GM19238 (cell line): ENCODE data around the gene VRK3.

Experiments
- DNase-seq: peaks from one replicate; pipeline ENCODE4 v3.0.0; 2011; ENCODE audit warnings: low spot score; ENCODE audit not compliant: insufficient read length

VRK3 gene

DNA sequence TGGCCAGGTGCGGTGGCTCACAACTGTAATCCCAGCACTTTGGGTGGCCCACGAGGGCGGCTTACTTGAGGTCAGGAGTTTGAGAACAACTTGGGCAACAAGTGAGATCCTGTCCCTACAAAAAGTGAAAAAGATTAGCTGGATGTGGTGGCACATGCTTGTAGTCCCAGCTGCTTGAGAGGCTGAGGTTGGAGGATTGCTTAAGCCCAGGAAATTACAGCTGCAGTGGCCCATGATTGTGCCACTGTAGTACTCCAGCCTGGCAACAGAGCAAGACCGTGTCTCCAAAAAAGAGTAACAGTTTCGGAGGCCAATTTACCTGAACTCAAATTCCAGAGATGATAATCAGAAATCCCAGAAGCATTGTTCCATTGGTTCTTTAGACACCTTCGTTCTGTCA is 5.1 kb upstream of the VRK3 start:
- no peak for DNase-seq

DNA sequence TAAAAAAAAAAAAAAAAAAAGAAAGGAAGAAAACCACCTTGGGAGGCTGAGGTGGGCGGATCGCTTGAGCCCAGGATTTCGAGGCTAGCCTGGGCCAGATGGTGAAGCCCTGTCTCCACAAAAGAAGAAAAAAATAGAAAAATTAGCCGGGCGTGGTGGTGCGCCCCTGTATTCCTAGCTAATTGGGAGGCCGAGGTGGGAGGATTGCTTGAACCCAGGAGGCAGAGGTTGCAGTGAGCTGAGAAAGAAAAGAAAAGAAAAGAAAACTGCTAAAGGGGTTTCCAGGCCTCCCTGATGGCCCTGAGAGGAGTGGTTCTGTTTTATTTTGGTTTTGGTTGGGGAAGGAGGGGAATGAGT is 1.4 kb upstream of the VRK3 start:
- no peak for DNase-seq

DNA sequence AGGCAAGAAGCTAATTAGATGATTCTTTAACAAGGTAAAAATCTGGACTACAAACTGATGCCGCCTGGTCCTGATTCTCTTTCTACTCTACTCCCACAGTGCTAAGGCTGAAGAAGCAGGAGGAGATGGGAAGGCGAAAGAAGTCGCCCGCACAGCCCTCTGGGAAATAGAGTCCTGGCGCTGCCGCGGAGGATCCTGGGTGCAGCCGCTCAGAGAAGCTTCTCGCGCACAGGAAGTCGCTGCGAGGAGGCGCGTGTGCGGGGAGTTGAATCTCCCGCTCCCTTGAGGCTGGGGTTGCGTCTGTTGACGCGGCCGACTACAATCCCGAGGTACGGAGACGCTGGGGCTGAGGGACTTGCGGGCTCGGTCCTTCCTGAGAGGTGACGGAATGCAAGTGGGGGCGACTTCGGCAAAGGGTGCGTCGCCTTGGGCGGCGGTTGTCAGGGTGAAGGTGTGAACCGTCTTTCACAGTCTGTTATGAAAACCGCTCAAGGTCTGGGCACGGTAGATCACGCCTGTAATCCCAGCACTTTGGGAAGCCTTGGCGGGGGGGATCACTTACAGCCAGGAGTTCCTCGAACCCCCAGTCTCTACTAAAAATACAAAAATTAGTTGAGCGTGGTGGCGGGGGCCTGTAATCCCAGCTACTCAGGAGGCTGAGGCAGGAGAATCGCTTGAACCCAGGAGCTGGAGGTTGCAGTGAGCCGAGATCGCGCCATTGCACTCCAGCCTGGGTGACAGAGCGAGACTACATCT is 800 bp upstream of the VRK3 start, which contains the start of gene ZNF473:
Gene ZNF473 (plus strand): TSS at position 212 of the 756 bp plus-strand sequence. CDS start 5,078 bp downstream, outside the sequence.
- peak; percentile 81 for DNase-seq

DNA sequence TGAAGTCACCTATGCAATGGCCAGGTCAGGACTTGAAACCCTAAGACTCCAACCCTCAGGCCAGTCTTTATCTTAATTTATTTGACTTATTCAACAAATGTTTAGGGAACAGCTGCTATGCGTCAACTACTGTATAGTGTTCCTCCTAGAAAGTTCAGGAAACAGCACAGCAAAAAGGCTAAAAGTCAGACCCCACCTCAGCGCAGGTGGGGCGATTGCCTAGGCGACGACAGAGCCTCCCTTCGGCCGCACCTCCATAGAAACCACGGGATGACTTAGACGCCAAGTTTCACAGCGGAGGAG is 502 bp downstream of the VRK3 start:
- DNase-seq, result no peak

DNA sequence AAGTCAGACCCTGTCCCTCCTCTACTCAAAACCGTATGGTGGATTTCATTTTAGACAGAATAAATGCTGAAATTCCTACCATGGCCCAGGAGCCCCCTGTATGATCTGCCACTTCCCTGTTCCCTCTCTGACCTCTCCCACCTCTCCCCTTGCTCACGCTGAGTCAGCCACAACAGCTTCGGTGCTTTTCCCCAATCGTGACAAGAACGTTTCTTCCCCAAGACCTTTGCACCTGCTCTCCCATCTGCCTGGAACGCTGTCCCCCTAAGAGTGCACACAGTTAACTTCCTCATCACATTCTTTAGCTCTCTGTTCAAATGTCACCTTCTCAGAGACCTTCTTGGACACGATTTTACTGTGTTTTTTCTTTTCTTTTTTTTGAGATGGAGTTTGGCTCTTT is 2.3 kb downstream of the VRK3 start:
- DNase-seq, result no peak

DNA sequence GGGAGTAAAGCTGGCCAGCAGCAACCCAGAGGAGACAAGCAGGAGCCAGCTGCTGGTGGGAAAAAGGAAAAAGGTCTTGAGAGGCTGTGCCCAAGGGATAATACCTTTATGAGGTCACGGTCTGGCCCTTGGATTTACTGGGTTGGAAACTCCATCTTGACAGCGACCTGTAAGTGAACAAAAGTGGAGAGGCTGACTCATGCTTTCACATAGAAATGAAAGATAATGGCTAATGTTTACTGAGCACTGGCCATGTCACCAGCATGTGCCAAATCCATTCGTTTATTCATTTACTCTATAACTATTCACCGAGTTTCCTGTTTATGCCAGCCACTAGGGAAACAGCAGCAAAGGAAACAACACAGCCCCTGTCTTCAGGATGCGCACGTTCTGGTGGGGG is 4.7 kb downstream of the VRK3 start:
- no peak for DNase-seq

DNA sequence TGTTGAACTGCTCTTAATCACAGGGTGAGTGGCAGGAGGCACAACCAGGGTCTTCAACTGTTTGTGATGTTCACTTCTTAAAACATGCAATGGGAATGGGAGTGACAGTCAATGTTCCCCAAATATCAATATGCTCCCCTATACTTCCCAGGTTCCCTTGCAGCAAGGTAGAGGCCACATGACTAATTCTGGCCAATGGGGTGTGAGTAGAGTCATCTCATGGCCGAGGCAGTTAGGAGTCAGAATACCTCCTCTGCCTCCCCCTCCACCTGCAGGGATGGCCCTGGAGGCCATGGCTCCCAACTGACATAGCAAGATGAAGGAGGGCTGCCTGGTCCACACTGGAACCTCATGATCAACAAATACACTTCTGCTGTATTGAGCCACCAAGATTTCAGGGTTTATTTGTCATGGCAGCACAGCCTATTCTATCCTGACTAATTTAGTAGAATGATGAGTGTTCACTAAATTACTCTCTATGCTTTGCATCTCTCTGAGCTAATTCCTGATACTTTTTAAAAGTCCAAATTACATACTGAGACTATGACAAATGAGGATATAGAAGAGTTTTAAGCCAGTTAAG is 8.9 kb downstream of the VRK3 start:
- DNase-seq, result no peak

DNA sequence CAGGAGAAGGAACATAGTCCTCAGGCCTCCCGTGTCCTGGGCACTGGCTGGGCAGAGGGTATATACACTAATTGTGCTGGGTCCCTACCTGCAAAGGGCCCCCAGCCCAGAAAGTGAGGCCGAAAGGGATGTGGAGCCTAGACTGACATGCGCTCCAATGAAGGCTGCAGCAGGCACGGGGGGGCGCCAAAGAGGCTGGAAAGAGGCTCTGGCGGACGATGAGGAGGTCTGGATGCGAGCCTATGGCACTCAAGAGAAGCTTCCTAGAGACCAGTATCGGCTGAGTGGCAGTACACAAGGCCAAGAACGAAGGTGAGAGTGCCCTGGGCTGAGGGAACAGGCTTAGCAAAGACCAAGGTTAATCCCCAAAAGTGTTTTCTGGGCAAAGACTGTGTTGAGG is 16.6 kb downstream of the VRK3 start:
- DNase-seq, result no peak

DNA sequence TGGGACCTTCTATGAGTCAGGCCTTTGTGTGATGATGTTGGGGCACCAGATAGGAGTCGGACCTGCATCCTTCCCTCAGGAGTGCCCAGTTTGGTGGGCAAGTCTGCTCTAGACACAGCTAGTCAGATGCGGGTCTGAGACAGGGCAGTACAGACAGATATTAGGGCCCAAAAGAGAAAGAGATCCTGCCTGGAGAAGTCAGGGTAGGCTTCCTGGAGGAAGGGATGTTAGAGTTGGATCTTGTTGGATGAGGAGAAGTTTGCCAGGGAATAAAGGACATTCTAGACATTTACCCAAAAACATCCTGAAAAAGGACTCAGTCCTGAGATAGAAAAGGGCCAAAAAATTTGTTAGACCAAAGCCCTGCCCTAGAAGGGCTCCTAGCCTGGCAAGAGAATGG is 17.2 kb downstream of the VRK3 start:
- DNase-seq, result no peak

DNA sequence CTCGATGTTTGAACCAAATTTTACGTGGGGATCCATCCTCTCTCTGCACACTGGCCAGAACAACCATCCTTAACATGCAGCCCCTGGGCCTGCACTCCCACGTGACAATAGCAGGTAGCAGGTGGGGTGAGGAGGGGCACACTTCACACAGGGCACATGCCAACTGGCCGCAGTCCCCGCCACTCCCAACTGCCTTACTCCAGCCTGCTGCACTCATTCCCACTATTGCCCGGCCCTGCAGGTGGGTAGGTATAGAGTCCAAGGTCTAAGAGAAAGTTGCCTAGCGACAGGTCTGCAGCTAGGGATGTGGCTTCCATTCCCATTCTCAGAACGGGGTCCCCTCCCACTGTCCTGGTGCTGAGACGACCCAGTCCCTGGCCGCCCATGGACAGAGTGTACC is 18.0 kb downstream of the VRK3 start:
- no peak for DNase-seq

DNA sequence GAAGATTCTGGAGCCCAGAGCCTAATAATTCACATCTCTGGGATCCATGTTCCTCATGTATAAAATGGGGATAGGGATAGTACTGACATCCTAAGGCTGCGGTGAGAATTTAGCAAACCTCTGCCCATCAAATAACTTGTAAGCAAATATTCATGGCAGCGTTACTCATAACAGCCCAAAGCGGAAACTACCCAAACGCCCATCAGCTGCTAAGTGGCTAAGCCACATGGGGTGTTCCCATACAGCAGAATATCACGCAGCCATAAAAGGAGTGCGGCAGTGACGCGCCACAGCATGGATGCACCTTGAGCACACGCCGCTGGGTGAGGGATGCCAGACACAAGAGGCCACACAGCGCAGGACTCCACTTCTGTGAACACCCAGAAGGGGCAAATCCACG is 19.7 kb downstream of the VRK3 start:
- no peak for DNase-seq

DNA sequence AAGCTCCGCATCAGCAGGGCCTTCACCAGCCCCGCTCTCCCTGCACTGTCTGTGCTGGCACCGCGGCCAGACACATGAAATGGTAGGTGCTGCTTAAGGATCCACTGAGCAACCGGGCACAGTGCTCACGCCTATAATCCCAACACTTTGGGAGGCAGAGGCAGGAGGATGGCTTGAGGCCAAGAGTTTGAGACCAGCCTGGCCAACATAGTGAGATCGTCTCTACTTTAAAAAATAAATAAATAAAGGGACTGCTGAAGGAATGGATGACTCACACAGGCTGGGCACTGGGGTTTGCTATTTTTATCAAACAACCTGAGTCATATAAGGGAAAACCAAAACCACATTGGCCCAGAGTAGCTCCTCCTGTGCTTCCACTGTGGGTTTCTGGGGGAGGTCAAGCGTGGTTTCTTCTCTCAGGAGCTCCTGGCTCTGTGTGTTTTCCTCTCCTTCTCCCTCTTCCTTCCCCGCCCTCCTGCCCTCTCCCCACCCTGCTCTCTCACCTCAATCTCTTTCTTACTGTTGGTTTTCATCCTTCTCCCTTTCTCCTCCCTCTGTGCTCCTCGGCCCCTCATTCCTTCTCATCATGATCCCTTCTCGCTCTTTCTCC is 21.3 kb downstream of the VRK3 start:
- peak; percentile 33 for DNase-seq

DNA sequence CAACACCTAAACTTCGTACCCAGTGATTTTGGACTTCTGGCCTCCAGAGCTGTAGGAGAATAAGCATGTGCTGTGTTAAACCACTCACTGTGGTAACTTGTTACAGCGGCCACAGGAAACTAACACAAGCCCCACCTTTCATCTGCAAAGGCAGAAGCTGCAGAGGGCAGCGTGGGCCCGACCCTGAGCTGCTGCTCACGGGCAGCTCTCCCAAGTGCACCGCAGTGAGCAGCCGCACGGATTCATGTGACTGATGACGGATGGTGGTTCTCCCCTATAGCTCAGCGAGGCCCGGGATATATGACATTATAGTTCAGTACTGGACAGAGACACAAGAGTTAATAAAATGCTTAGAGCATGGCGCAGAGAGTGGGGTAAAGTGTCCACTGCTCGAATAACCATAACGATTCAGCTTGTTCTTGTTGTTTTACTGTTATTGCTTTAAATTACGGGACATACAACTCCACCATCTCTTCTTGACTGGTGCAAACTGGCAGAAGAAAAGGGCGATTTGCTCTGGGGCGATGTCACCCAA is 21.9 kb downstream of the VRK3 start:
- no peak for DNase-seq

DNA sequence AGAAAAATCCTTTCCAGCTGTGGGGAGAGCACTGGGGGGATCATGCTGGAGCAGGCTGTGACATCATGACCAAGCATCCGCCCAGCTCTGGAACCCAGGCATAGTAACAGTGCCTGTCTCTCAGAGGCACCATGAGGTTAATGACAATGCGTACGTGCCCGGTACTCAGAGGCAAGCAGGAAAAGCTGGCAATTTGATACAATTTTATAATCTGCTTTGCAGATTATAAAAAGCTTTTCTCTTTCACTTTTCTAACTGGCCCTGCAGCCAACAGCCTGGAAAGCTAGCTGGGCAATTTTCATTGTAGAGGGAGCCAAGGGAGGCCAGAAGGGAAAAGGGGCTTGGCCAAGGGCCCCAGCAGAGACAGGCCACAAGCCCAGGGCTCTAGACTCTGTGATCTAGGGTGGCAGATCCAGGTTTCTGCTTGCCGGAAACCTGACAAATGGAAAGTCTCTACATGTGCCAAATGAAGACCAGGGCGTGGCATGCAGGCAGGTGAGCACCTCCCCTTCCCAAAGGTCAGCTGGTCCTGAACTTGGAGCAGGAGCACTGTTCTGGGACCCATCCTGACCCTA is 22.7 kb downstream of the VRK3 start:
- no peak for DNase-seq

DNA sequence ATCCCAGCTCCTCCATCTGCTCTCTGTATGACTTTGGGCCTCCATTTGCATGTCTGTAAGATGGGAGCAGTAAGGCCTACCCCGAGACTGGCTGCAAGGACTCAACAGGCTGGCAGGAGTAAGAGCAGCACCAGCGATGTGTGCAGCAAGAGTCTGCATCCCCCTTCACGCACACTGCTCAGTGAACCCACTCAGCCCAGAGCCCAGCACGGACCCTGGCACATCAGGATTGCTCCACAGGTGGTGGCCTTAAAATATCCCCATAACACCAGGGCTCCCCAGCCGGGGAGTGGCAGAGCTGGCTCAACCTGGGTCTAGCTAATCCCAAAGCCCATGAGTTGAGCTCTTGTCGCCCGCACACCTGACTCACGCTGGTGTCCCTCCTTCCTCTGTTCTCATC is 23.4 kb downstream of the VRK3 start:
- no peak for DNase-seq

DNA sequence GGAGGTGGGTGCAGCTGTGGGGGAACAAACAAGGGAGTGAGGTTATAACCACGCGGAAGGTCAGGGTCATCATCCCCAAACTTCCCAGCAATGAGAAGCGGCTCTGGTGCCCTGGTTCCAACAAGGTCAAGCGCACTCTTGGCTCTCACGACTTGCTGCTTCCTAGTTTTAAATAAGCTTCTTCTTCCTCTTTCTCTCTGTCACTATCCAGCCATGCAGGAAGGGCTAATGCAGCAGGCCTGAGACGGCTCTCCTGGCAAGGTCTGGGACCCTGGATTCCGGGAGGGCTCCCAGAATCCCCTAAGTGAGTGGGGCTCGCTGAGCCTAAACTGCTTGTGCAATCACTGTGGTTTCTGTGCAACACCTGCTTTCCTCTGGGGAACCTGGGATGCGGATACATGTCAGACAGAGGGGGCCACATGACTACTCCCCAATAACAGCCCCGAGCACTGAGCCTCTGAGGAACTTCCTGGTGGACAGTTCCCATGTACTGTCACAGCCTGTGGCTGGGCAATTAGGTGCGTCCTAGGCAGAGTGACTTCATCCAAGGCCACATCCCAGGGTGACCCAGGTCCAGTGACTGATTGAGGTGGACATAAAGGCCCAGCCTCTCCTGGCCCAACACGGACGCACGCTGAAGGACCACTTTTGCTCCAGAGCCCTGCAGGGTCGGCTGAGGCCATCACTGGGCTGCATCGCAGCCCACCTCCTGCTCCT is 24.2 kb downstream of the VRK3 start:
- no peak for DNase-seq

DNA sequence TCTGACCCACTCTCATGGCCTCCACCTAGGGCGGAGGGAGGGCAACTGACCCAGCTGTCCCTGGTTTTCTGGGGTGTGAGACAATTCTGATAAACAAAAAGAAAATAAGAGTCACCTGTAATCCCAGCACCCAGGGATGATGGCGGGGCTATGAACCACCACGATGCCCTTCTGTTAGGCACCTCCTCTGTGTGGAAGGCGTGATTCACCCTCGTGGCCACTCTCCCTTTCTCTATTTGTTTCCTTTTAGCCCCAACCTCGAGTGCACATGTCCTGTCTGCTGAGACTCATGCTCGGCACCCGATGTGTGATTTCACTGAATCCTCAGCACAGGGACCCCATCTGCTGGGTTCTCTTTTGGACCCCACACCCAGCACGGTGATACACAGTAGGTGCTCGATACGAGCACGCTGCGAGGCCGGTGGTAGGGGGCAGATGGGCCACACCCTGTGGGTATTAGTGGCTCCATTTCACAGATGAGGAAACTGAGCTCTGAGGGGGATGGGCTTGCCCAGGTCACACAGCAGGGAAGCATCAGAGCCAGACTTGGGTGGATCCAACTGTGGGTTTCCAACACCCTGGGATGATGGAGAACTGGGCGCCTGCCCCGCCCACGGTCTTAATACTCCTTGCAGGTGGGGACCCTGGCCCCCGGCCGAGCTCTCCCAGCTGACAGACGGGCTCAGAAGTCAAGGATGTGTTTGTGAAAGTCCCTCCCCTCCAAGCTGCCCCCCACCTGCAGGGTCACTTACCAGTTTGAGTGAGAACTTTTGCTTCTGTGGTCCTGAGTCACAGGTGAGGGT is 24.9 kb downstream of the VRK3 start:
- no peak for DNase-seq

DNA sequence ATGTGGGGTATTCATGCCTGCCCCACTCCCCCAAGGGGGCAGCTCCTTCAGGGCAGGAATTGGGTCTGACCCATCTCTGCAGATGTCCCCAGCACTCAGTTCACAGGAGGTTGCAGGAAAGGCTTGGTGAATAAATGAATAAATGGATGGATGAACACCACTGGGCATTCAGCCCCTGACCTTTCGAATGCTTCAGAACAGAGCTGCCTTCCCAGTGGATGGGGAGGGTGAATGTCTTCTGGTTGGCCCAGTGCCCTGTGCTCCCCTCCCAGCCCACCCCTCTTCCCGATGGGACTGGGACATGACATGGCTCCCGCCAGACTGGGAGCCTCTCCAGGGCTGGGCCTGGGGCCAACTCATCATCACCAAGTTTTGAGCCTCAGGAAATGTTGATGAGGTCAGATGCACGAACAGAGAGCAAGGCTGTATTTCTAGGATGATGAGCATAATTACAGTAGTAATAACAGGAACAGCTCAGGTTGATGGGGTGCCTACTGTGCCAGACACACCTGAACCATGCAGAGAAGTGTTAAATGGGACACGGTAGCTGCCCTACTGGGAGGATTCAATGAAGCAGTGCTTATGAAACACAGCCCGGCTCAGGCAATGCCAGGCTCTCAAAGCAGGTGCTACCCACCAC is 25.7 kb downstream of the VRK3 start:
- no peak for DNase-seq

DNA sequence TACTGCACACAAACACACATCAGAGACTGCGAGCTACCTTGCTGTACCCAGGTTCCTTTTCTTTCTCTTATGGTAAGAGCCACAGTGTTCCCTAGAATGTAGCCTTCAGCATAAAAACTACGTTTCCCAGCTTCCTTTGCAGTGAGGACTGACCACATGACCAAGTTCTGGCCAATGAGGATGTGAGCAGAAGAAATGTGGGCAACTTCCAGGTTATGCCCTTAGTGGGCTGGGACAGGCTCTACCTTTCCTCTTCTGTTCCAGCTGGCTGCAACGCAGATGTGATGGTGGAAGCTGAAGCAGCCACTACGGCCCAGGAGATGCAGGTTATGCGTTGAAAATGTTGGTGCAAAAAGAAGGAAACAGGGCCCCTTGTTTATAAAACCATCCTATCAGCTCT is 27.5 kb downstream of the VRK3 start:
- peak; percentile 48 for DNase-seq

DNA sequence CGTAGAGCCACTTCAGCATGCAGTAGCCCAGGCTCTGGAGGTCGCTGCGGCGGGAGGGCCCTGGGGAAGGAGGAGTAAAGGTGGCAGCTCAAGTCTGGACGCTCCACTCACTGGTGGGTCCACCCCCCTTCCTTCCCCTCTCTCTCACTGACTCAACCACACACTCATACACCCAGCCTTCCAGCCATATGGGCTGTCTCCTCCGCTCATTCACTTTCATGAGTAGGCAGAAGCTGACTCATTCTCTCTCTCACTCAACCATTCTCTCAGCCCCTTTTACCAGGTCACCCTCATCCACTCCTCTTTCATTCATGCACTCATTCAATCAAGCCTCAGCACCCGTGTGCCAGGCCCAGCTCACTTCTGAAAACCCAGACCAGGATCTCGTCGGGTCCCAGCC is 36.7 kb downstream of the VRK3 start:
- DNase-seq, result no peak

DNA sequence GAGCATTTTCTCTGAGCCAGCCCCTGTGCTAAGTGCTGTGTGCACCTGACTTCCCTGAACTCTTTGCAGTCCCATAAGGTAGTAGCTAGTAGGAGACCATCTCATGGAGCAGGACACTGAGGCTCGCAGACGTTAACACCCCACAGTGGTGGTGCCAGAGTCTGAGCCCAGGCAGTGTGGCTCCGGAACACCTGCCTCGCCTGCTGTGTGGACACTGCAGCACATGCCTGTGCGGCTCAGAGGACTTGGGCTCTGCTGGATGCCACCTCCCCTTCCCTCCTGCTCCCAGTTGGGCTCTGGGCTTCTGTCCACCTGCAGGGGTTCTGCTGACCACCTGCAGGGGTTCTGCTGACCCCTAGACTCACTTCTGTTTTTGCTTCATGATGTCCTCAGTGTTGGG is 37.2 kb downstream of the VRK3 start:
- no peak for DNase-seq
